Measurements from ENCODE around the gene ROR2. TPM values are rescaled to one million over a fixed set of nuclear protein-coding genes. Genes with fewer than 3 reads are reported as not detected.
A peak's percentile ranks its signal among the peaks of the same experiment; 100 is the strongest.

Gene ROR2
- polyA plus RNA-seq, 4 donors: 16.6 to 29.1 (median 19.8) TPM

DNA sequence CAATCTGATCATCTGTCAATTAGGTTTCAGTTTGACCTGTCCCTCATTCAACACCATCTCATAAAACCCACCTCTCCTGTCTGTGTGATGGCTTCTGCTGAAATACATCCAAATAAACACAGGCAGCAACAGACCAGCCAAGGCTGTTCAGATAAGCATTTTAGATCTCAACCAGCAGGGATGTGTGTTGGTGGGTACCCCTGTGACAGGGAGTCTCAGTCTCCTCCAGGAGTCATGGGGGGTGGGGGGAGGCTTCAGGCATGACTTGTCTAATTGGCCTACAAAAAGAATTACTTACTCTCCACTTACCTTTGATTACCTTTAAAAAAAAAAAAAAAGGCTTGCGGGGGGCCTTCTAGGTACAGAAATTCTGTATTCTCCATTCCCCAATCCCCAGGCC is 65.9 kb downstream of the ROR2 start:
- DNase-seq (ENCODE audit: low read depth in 4 of 4, low spot score in 3 of 4): no peak

DNA sequence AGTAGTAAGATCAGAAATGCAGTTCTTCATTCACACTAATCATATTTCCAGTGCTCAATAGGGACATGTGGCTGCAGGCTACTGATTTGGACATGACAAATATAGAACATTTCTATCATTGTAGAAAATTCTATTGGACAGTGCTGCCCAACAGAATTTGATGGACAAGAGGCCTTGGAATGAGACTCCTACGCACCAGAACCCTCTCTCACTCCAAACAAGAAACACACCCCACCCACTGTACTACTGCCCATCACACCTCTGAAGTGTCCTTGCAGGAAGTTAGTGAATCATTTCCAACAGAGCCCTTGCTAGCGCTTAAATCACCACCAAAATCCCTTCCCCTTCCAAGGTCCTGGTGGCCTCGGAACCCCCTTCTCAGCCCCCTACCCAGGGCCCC is 66.5 kb downstream of the ROR2 start:
- DNase-seq (ENCODE audit: low read depth in 4 of 4, low spot score in 3 of 4): no peak

DNA sequence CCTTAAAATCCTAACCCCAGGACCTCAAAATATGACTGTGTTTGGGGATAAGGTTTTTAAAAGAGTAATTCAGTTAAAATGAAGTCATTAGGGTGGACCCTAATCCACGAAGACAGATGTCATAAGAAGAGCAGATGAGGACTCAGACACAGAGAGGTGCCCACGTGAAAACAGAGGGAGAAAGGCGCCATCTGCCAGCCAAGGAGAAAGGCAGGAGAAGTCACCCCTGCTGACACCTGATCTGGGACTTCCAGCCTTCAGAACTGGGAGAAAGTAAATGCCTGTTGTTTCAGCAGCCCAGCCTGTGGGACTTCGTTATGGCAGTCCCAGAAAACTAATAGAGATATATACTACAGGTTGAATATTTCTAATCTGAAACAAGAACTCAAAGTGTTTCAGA is 67.4 kb downstream of the ROR2 start:
- DNase-seq (ENCODE audit: low read depth in 4 of 4, low spot score in 3 of 4): no peak

DNA sequence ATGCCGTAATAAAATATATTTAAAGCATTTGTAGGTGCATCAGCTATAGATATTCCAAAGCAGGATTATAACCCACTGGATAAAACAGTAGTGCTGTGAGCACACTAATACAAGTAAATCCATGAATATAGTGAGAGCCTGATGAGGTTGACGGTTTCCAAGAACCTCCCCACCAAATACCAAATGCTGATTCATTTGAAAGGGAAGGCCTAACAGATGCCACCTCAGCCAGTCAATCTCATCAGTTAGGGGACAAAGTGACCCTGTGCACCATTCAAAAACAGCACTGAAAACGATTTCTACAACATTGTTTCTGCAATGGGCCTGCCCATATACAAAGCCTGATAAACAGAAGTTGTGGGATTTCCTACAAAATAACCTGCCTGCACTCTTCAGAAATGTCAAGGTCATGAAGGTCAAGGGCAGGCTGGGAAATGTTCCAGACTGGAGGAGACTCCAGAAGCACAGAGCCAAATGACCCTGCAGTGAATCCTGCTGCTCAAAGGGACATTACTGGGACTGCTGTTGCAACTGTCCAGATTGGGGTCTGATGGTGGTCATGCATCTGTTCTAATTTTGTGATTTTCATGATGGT is 69.6 kb downstream of the ROR2 start:
- DNase-seq (ENCODE audit: low read depth in 4 of 4, low spot score in 3 of 4): no peak

DNA sequence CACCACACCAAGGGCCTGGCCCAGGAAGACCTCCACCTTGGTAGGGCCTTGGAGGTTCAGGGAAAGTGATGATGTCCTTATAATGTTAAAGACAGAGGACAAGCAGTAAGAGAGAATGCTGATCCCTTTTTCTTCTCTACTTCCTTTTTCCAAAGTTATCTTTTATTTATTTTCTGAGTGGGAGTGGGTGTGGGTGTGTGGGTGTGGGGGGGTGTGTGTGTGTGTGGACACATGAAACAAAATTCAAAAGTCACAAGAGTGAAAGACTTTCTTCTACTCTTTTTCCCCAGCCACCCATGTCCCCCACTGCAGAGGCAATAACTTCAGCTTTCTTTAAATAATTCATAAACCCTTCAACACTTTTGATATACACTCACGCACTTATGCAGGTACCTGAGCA is 70.8 kb downstream of the ROR2 start:
- DNase-seq (ENCODE audit: low read depth in 4 of 4, low spot score in 3 of 4): no peak

DNA sequence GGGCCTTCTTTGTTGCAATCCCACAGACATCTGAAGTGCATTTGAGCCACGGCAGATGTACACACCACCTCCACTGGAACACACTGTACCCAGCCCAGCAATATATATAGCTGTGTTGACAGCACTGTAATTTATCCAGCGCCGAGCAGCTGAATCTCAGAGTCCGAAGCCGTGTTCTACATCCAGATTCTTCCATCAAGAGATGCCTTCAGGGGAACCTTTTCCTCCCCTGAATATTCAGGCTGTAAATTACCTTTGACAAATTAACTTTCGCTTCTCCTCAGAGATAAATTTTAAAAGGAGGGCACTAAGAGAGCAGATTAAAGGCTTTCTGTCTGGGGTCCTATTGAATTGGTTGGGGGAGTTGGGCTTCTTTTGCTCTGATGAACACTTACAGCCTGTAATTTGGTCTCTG is 76.4 kb downstream of the ROR2 start:
- no peak for DNase-seq (ENCODE audit: low read depth in 4 of 4, low spot score in 3 of 4)

DNA sequence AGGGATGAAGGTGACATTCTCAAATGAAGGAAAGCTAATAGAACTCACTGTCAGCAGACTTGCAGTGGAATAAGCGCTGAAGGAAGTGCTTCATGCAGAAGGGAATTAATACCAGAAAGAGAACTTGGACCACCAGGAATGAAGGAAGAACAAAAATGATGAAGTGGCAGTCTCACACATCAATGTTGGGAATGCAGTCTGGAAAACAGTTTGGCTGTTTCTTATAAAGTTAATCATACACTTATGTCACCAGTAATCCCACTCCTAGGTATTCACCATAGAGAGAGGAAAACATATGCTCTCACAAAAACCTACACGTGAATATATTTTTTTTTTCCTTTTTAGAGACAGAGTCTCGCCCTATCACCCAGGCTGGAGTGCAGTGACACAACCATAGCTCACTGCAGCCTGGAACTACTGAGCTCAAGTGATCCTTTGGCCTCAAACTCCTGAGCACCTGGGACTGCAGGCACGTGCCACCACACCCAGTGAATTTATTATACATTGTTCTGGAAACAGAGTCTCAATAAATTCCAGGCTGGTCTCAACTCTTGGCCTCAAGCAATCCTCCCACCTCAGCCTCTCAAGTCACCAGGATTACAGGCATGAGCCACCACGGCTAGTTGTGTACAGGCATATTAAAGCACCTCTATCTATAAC is 81.2 kb downstream of the ROR2 start:
- no peak for DNase-seq (ENCODE audit: low read depth in 4 of 4, low spot score in 3 of 4)

DNA sequence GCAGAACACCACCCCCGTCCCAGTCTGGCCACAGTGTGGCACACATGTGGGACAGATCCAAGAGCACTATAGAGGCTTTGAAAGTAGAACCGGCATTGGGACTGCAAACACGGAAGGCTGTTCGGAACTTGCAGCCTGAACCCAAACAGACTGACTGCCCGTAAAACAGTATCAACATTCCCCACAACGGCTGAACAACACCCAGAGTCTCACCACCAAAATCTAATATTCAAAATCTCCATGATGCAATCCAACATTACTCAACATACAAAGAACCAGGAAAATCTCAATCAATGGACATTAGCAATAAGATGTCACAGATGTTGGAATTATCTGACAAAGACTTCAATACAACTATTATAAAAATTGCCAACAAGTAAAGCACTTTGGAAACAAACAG is 82.3 kb downstream of the ROR2 start:
- no peak for DNase-seq (ENCODE audit: low read depth in 4 of 4, low spot score in 3 of 4)

DNA sequence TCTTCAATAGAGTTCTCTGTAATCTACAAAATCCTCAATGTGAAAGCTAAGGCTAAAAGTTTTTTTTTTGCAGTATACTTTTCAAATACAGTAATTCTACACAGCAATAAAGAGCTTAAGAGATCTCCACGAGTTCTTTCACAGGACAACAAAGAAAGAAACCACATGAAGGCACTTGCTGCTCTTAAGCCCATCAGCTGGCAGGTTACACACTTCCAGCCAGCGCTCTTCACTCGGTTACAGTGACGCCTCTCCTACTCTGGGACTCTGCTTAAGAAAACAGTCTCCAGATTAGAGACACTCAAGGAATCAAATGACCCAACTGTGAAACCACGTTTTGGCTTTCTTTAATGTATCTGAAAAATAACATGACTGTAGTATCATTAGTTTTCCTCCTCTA is 85.0 kb downstream of the ROR2 start:
- no peak for DNase-seq (ENCODE audit: low read depth in 4 of 4, low spot score in 3 of 4)

DNA sequence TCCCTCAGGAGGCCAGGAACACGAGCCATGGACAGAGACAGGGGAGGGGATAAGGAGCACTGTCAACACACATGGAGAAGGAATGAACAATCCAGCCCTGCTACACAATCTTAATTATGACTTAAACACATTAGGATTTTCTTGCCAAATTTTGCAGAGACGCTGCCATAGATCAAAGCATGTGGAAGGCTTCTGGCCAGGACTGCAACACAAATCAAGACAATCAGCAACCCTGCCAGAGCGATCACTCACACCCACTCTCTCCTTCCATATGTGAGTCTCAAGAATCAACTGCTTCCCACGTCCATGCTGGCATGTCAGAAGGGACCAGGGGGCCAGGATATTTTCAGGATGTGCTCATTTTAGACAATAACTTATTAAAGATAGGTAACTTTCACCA is 85.6 kb downstream of the ROR2 start:
- DNase-seq (ENCODE audit: low read depth in 4 of 4, low spot score in 3 of 4): no peak

DNA sequence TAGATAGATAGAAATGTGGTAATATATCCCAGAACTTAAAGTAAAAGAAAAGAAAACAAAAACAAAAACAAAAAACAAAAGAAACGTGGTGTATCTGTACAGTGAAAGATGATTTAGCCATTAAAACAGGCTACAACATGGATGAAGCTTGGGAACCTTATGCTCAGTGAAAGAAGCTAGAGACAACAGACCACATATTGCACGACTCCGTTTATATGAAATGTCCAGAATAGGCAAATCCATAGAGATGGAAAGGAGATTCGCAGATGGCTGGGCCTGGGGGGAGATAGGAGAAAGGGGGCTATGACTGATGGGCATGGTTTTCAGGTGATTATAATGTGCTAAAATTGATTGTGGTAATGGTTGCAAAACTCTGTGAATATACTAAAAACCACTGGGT is 86.6 kb downstream of the ROR2 start:
- no peak for DNase-seq (ENCODE audit: low read depth in 4 of 4, low spot score in 3 of 4)

DNA sequence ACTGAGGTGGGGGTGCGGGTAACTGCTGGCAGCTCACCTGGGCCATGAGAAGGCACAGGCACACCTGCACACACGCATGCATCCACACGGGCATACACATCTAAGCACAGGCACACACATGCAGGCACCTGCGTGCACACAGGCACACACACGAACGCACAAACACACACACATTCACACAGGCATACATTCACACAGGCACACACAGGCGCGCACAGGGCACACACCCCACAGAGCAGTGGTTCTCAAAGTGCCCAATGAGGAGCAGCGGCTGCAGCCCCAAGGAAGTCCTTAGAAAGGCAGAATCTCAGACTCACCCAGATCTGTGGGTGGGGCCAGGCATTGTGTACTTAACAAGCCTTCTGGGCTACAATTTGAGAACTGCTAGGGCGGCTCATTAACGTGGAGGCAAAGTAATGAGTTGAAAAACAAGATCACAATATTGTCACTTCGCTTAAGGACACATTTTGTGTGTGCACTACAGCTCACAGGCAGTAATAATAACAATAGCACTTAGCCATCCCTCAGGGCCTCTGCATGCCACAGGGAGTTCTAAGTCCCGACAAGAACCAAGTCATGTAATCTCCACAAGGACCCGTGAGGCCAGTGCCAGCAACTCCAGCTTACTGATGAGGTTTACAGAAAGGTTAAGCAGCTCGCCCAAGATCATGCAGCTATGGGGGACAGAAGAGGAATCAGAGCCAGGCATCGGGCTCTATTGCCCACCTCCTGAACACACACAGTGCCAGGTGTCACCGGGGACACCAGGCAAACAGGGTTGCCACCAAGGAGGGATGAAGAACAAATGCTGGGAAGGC is 91.6 kb downstream of the ROR2 start:
- DNase-seq (ENCODE audit: low read depth in 4 of 4, low spot score in 3 of 4): no peak

DNA sequence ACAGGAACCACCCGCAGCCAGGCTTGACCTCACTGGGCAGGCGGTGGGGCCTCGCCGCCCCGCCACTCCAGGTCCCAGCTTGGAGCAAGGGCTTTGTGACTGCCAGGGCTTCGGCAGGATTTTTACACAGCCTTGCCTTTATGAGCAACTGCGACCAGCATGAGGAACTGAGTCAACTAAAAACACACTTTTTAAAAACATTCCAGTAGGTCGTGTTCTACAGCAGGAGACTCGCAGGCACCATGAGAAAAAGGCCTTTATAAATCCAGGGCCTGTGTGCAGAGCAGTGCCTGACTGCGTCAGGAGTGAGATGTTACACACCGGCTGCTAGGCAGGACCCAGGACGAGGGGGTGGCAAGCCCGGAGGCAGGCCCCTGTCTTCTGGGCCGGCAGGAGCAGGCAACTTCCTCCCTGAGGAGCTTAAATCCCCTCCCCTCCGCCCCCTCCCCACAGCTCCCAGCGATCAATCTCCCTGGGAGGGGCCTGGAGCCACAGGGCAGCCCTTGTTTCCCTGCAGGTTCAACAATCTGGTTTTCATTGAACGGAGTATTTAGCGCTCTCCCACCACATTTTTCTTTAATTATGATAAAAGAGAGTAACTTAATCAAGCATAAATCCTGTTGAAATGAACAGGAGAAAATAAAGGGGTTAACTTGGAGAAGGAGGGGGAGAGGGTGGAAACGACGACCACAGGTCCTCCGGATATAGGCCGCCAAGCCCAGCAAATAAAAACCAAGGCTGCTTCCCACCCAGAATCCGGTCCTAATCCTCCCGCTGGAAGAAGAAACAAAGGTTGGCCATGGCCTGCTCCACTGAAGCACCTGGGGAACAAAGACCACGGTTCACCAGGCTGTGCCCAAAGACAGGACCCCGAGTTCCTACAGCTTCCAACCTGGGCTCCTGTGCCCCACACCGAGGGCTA is 92.5 kb downstream of the ROR2 start:
- DNase-seq (ENCODE audit: low read depth in 4 of 4, low spot score in 3 of 4): peak in 2 of 4 donors; percentile 57 to 59

DNA sequence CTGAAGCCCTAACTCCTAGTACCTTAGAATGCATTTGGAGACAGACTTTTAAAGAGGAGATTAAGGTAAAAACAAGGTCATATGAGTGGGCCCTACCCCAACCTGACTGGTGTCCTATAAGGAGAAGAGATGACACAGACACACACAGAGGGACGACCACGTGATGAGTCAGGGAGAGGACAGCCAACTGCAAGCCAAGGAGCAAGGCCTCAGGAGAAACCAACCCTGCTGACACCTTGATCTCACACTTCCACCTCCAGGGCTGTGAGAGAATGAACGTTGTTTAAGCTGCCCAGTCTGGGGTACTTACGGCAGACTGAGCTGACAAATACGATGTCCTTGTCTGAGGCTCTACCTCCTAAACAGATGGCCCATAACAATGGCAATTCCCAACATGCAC is 93.6 kb downstream of the ROR2 start:
- DNase-seq (ENCODE audit: low read depth in 4 of 4, low spot score in 3 of 4): no peak

DNA sequence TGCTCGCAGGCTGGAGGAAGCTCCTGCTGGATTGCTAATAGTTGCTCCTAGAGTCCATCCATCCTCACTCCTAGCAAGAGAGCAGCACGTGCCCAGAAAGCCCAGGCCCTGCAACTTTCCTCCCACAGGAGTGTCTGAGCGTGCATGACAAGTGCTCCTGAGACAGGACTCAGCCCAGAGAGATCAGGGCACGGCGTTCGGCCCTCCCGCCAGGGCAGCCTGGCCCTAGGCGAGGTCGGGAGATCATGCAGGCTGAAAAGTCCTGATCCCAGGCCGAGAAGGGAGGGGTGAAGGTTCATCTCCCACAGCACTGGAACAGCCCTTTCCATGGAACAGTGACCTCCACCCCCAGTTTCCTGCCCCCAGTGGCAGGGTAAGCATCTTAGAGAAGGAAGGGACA is 94.8 kb downstream of the ROR2 start:
- no peak for DNase-seq (ENCODE audit: low read depth in 4 of 4, low spot score in 3 of 4)

DNA sequence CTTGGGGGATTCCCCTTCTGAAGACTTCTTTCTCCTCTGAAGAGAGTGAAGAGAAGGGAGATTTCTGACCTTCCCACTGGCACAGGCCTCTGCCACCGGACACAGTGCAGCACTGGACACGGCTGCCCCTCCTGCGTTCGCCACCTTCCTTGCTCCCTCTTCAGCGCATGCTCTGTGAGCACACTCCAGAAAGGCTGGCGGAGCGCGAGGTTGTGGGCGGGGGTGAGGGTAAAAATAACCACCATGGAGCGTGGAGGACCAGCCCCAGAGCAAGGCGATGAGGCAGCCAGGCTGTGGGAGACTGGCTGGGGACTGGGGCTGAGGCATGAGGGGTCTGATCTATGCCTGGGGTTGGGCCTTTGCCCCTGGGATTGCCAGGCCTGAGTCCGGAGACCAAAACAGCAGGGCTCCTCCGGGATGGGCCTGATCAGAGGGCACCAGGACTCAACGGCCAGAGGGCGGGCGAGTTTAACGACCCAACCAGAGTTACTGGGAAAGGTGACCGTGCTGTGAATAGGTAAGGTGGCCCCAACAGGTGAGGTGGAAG is 97.2 kb downstream of the ROR2 start:
- DNase-seq (ENCODE audit: low read depth in 4 of 4, low spot score in 3 of 4): no peak

DNA sequence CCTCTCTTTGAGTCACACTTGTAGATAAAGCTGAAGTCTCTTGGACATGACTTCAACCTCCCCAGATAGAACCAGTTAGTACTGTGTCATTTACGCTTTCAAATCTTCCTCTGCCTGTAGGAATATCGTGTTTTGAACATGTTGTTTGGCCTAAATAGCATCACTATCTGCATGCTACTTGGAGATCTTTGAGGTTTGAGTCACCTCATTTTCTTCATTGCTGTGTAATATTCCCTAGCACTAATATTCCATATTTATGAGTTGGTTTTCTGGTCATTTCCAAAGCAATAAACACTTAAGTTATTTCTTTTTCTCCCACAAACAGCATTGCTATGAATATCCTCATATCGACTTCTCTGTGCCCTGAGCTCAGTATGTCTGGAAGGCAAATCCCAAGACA is 100.3 kb downstream of the ROR2 start:
- no peak for DNase-seq (ENCODE audit: low read depth in 4 of 4, low spot score in 3 of 4)

DNA sequence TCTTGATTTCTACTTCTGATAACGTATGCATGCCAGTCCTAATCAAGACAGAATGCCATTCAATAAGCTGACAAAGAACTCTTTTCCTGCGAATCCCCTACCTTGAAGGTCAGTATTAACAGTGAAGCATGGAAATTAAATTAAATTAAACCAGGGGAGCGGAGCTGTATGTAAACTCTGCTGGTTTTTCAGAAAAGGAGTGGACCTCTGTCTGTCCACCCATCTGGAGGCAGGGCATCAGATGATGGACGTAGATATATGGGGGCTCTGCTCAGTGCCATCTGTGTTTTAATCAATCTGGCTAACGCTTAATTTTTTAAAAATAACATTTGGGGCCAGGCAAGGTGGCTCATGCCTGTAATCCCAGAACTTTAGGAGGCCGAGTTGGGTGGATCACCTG is 101.9 kb downstream of the ROR2 start:
- no peak for DNase-seq (ENCODE audit: low read depth in 4 of 4, low spot score in 3 of 4)

DNA sequence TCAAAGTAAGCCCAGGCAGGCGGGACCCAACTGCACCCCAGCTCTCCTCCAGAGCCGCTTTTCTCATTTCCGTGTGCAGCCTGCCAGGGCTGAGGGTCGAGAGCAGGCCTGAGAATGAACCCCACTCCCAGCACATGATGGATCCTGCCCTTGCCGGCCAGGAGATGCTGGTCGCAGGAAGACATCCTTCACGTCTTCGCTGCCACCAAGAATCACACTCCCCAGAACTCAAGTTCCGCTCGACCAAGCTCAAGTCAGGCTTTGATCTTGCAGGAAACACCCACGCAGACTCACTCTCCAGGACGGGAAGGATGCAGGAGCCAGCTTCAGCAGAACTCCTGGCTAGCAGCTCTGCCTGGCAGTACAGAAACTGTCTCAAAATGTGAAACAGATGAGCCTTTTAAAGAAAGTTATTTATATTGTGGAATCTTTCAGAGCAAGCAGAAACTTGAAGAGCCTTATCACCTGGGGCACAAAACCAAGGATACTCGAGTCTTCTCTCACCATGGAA is 102.4 kb downstream of the ROR2 start:
- peak in 3 of 4 donors; percentile 47 to 75 (median 56) for DNase-seq (ENCODE audit: low read depth in 4 of 4, low spot score in 3 of 4)

DNA sequence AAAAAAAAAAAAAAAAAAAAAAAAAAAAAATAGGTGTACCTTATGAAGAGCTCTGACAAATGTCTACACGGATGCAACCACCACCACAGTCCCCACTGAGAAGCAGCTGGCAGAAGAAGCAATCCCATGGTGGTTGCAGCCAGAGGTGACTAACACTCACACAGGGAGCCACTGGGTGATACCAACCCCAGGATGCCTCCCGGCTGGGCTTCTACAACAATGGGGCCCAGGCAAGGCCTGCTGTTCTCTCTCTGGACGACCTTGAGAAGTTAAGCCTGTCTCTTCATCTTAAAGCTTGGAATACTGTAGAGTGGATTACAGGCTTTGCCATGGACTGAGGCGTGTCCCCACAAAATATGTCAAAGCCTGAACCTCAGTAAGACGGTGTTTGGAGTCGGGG is 104.1 kb downstream of the ROR2 start:
- DNase-seq (ENCODE audit: low read depth in 4 of 4, low spot score in 3 of 4): no peak
